Glomerular visceral epithelial cell (primary cell): ENCODE measurements around the gene PDPK1.
"Not testable (repeated sequence)": the region's sequence is repeated elsewhere in the genome, so short reads cannot be mapped to it uniquely, and the experiment has no call there.

Experiments used
- DNase-seq: peaks from one replicate; pipeline ENCODE4 v3.0.0-alpha.2; 2016; ENCODE audit errors: extremely low spot score

Gene PDPK1

GRCh38 chr16:2540912-2541311 is 3.1 kb downstream of the PDPK1 start:
- DNase-seq, result not testable (repeated sequence)

GRCh38 chr16:2541409-2541808 is 3.6 kb downstream of the PDPK1 start:
- DNase-seq, result not testable (repeated sequence)

GRCh38 chr16:2543771-2544170 is 6.0 kb downstream of the PDPK1 start:
- not testable (repeated sequence) for DNase-seq

- not testable (repeated sequence) for DNase-seq
These were observed 12.6 kb downstream of the PDPK1 start for GRCh38 chr16:2550283-2550878.

GRCh38 chr16:2551420-2551889 is 13.6 kb downstream of the PDPK1 start:
- not testable (repeated sequence) for DNase-seq

- DNase-seq, result not testable (repeated sequence)
These were observed 17.0 kb downstream of the PDPK1 start for GRCh38 chr16:2554709-2555425.

- DNase-seq, result not testable (repeated sequence)
These were observed 19.3 kb downstream of the PDPK1 start for GRCh38 chr16:2557150-2557549.

- not testable (repeated sequence) for DNase-seq
These were observed 22.4 kb downstream of the PDPK1 start for GRCh38 chr16:2560131-2560797.

- not testable (repeated sequence) for DNase-seq
These were observed 22.9 kb downstream of the PDPK1 start for GRCh38 chr16:2560798-2561133.

GRCh38 chr16:2567506-2567905 is 29.7 kb downstream of the PDPK1 start:
- not testable (repeated sequence) for DNase-seq

GRCh38 chr16:2568573-2568972 is 30.8 kb downstream of the PDPK1 start:
- DNase-seq, result not testable (repeated sequence)

- DNase-seq, result not testable (repeated sequence)
These were observed 34.9 kb downstream of the PDPK1 start for GRCh38 chr16:2572704-2573103.

- DNase-seq, result not testable (repeated sequence)
These were observed 38.0 kb downstream of the PDPK1 start for GRCh38 chr16:2575839-2576238.

GRCh38 chr16:2577044-2577443 is 39.2 kb downstream of the PDPK1 start:
- DNase-seq, result not testable (repeated sequence)

- DNase-seq, result not testable (repeated sequence)
These were observed 41.1 kb downstream of the PDPK1 start for GRCh38 chr16:2578905-2579304.

- not testable (repeated sequence) for DNase-seq
These were observed 42.3 kb downstream of the PDPK1 start for GRCh38 chr16:2580143-2580542.

- DNase-seq, result not testable (repeated sequence)
These were observed 43.0 kb downstream of the PDPK1 start for GRCh38 chr16:2580818-2581217.

GRCh38 chr16:2584729-2585650 is 47.2 kb downstream of the PDPK1 start:
- no peak for DNase-seq

GRCh38 chr16:2585651-2586081 is 47.8 kb downstream of the PDPK1 start:
- DNase-seq, result no peak

- no peak for DNase-seq
These were observed 48.4 kb downstream of the PDPK1 start for GRCh38 chr16:2586241-2586640.

GRCh38 chr16:2586901-2587480 is 49.2 kb downstream of the PDPK1 start:
- no peak for DNase-seq
